Renal cortical epithelial cell (primary cell): ENCODE data around the gene FOXF1. TPM values are rescaled to one million over a fixed set of nuclear protein-coding genes. Genes with fewer than 3 reads are reported as not detected.

Experiments used
- DNase-seq: peaks from one replicate; pipeline ENCODE4 v3.0.0-alpha.2; 2011; ENCODE audit warnings: low read depth
- total RNA-seq: library from RNA; depleted of rRNA; stranded (reverse); fragments of >200 nt; gene quantifications from 2 replicates; pipeline ENCODE4 v1.2.3, GENCODE V29; 2014

Gene FOXF1
- total RNA-seq, 1 donor from 2014 or later = not detected

DNA sequence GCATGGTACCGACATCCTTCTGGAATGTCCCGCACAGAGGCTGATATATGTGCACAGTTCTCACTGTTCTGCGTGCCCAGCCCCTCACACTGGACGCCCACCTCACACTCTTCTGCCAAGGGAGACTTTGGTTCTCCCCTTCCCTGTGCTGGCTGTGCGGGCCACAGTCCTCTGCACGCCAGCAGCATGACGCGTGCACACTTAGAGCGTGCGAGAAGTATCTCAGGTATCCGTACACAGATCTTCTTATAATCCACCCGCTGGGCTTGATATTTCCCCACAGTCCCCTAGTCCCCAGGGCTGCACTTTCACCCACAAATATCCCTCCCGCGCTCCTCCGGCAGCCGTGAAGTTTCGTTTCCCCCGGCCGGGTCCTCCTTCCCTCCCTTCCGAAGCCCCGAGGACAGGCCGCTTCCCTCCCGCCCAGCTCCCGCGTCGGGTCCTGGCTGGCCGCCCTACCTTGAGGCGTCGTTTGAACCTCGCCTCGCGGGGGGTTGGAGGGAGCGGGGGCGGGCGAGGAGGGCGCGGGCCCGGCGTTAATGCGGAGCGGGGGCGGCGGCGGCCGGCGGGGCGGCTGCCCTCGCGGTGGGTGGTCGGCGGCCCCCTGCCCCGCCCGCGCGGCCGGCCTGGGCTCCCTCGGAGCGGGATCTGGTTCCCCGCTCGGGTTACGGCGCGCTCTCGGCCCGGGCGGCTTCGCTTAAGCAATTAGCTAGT is 5.0 kb upstream of the FOXF1 start:
- DNase-seq = no peak

DNA sequence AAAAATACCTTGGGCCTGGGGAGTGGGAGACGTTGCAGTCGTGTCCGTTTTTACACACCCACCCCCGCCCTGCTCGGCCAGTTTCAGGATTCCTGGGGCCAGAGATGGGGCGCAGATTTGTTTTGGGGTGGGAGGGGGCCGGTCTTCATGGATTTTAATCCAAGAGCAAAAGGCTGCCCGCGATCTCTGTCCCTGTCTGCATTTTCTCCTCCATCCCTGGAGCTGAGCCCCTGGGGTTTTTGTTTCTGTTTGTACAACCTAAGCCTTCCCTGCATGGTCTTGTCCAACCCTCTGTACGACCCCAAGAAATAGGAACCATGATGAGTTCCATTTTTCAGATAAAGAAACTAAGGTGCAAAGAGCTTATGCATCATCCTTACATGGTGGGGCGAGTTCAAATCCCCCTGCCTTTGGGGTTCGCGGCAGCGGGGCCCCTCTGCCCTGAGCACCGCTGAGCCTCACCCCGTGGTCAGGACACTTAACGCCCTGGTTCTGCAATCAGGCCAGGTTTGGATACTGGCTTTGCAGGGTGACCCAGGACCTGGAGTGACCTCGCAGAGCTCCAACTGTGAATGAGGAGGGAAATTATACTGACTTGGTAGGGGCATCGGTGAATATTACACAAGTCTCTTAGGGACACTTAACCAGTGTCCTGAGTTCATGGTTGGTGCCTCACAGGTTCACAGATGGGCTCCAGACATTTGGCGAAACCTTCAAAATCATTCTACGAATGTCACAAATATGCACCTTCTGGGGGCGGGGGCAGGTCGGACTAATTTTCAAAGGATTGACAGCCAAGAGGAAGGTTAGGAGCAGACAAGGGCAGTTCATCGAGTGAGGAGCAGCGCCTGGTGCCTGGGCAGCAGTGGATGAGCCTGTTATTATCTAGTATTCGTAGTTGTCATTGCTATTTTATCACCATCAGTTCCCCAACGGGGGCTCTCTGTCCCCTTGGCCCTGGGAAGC is 4.1 kb upstream of the FOXF1 start:
- no peak for DNase-seq

- DNase-seq = no peak
Measured at GRCh38 chr16:86507173-86508027, 2.9 kb upstream of the FOXF1 start.

DNA sequence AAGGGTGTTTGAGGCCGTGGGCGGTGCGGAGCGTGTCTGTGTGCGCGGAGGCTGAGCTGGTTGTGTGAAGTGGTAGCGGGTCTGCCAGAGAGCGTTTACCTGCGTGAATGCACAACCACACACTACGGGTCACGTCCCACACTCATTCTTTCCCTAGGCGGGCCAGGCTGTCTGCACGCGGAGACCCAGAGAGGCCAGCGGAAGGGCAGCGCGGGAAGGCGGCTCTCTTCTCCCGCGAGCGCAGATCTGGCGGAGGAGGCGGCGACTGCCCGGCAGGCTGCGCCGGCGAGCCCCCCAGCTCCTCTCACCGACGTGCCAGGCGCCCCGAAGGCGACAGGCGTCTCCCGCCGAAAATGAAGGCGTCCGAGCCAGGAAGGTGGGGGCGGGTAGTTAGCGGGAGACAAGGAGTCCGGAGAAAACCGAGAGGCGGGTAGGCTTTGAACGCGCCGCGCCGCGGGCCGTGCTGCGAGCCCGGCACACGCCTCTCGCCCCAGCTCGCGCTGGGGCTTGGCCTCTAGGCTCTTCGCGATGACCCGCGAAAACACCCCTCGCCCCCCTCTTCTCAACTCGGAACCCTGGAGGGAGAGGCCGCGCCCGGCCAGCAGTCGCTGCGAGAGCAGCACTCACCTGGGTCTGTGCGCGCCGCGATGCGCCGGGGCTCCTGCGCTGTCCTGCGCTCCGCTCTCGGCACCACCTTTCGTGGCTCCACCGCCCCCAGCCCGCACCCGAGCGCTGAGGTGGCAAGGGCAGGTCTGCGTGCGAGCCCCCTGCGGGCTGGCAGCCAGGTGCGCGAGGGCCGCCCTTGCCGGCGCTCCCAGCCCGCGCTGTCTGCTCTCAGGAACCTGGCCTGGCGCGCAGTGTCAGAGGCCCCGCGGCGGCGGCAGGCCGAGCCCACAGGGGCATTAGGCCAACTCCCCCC is 2.0 kb upstream of the FOXF1 start:
- no peak for DNase-seq

- no peak for DNase-seq
Measured at GRCh38 chr16:86508947-86509758, 1.2 kb upstream of the FOXF1 start.

DNA sequence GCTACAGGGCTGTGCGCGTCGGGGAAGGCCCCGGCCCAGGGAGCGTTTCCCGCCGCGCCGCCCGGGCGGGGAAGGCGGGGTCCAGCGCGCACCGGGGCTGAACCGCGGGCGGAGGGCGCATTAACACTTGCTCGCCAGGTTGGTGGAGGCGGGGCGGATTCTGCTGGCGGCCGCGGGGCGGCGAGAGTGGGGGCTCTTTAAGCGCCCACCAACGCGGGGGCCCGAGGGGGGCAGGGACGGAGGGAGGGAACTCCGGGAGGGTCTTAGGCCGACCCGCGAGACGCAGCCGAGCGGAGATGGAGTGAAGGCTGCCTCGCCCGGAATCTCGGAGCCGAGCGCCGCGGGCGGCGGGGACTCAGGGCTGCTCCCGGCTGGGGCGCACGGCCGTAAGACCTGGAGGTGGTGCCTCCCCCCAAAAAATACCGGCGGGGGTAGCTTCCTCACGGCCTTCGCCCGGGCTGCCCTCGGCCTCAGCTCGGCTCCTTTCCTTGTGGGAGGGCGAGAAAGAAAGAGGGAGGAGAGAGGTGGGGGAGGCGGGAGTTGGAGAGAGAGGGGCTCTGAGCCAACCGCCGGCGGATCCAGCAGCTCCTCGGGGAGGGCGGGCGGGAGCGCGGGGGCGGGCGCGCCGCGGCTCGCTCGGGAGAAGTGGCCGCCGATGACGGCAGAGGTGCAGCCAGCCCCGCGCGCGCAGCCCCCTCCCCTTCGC is 415 bp upstream of the FOXF1 start:
- no peak for DNase-seq

DNA sequence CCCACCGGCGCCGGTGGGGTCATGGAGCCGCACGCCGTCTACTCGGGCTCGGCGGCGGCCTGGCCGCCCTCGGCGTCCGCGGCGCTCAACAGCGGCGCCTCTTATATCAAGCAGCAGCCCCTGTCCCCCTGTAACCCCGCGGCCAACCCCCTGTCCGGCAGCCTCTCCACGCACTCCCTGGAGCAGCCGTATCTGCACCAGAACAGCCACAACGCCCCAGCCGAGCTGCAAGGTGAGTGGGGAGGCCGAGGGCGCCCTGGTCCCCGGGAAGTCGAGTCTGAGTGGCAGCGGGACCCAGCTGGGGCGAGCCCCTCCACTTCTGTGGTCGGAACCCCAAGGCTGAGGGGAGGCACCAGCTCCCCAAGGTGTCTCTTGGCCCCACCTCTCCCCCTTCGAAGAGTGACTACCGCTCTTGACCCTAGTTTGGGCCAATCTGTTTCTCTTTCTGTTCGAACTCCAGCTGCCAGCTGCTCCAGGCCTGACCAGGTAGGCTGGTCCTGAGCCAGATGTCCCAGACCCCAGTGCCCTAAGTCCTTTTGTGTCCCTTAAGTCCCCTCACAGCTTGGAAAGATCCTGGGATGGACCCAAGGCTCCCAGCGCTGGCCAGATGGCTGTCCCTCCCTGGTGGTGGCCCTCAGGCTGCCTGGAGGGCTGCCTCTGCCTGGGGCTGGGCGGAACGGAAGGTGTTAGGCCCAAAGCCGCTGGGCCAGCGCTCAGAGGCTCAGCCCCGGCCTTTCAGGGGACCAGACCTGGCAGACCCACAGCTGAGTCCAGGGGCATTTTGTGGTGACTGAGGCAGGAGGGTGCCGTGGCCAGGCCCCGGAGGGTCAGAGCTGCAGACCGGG is 1.2 kb downstream of the FOXF1 start:
- no peak for DNase-seq

DNA sequence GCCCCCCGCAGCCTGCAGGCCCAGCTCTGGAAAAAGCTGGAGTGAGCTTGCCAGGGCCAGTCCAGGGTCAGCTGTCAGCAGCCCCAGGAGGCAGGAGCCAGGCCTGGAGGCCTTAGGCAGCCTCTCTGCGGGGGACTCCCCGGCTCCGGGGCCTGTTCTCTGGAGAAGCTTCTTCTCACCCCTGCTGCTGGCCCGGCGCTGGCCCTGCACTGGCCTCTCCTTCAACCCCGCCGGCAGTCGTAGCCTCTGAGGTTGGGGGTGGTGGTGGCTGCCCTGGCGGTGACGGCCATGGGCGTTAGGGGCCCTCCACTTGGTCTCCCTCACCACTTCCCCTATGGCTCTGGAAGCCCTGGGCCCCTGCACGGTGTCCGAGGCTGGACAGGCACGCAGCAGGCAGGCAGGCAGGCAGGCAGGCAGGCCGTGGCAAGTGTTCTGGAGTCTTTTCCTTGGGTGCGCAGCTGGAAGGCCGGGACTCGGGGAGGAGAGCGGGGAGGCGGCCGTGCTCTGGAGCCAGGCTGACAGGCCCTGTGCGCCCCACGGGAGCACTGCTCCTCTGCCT is 2.1 kb downstream of the FOXF1 start:
- no peak for DNase-seq

GRCh38 chr16:86512860-86513470 is 2.6 kb downstream of the FOXF1 start:
- no peak for DNase-seq

- DNase-seq = no peak
Measured at GRCh38 chr16:86513471-86514277, 3.3 kb downstream of the FOXF1 start.

- no peak for DNase-seq
Measured at GRCh38 chr16:86514481-86515376, 4.4 kb downstream of the FOXF1 start.

GRCh38 chr16:86515413-86515776 is 5.1 kb downstream of the FOXF1 start:
- no peak for DNase-seq

DNA sequence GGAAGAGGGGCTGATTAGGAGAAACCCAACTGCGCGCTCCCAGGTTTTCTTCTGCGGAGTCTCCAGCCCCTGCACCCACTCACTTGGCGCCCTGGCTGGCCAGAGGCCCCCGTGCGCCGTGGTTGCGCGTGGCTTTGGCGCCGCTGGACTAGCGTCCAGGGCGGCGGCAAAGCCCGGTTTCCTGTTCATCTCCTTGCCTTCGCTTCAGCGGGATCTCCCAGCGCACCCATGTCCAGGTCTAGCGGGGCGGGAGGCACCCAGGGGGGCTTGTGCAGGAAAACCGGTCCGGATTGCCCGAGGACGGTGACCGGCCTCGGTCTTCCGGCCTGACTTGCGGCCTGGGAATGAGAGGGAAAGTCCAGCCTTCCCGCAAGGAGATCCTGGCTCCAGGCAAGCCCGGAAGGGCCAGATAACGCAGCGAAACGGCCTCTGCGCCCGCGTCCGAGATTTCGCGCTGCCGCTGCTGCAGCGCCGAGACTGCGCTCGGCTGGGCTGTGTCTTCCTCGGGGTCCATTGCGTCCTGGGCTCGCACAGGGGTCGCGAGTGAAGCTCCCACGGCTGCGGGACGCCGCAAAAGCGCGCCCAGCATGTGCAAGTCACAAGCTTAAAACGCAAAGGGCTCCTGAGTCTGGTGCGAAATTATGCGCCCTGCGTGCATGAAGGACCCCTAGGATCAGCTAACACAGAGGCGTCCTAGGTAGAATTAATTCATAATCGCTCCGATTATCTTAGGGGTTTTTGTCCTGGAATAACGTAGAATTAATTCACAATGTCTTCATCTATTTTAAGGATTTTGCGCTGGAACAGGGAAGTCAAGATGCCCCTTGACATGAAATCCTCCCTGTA is 5.7 kb downstream of the FOXF1 start:
- no peak for DNase-seq

GRCh38 chr16:86516623-86517003 is 6.3 kb downstream of the FOXF1 start:
- no peak for DNase-seq

DNA sequence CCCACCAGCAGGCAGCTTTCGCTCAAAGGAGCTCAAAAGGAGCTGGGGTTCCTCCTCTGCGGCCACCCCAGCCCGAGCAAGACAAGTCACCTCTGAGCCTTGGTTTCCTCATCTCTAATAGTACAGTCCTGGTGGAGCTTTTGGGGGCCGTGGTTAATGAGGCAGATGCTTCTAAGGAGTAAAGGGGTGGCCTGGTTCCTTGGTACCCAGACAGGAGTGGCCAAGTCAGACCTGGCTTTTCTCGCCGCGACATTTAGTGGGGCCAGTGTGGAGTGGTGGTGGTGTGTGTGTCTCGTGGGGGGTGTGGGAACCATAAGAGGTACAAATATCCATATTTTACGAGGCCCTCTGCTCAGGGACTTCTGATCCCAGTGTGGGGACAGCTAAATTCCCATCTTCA is 6.7 kb downstream of the FOXF1 start:
- DNase-seq = no peak
